ACC112 (cell line): ENCODE data around the gene BOK.
"Not testable (repeated sequence)": the region's sequence is repeated elsewhere in the genome, so short reads cannot be mapped to it uniquely, and the experiment has no call there.

ENCODE experiments used
- H2AFZ ChIP-seq: fragments of 200-600 bp; sonication (generic); one replicate; pipeline ENCODE4 v1.6.0; 2017; ENCODE audit warnings: antibody characterized with exemption, low read length; ENCODE audit not compliant: unreplicated experiment
- H3K27ac ChIP-seq: fragments of 200-600 bp; sonication (generic); 2 replicates; pipeline ENCODE4 v1.5.1; 2014; ENCODE audit warnings: low read depth, mild to moderate bottlenecking, antibody characterized with exemption, low read length, moderate library complexity
- H3K27me3 ChIP-seq: fragments of 200-600 bp; sonication (generic); 2 replicates; pipeline ENCODE4 v1.6.1; 2014; ENCODE audit warnings: mild to moderate bottlenecking, antibody characterized with exemption, low read length, moderate library complexity, mixed read lengths; ENCODE audit not compliant: insufficient read depth
- H3K36me3 ChIP-seq: fragments of 200-600 bp; sonication (generic); 2 replicates; pipeline ENCODE4 v1.6.1; 2016; ENCODE audit warnings: mild to moderate bottlenecking, antibody characterized with exemption, low read length, moderate library complexity, mixed read lengths; ENCODE audit not compliant: insufficient read depth
- H3K4me1 ChIP-seq: fragments of 200-600 bp; sonication (generic); one replicate; pipeline ENCODE4 v1.6.1; 2016; ENCODE audit warnings: low read length, mixed read lengths; ENCODE audit not compliant: insufficient read depth, unreplicated experiment, control insufficient read depth
- H3K4me3 ChIP-seq: fragments of 200-600 bp; sonication (generic); 2 replicates; pipeline ENCODE4 v1.5.1; 2014; ENCODE audit warnings: mild to moderate bottlenecking, low read depth, low read length
- H3K79me2 ChIP-seq: fragments of 200-600 bp; sonication (generic); one replicate; pipeline ENCODE4 v1.6.0; 2016; ENCODE audit warnings: low read length; ENCODE audit not compliant: control insufficient read depth, unreplicated experiment, insufficient read depth

Gene BOK

DNA sequence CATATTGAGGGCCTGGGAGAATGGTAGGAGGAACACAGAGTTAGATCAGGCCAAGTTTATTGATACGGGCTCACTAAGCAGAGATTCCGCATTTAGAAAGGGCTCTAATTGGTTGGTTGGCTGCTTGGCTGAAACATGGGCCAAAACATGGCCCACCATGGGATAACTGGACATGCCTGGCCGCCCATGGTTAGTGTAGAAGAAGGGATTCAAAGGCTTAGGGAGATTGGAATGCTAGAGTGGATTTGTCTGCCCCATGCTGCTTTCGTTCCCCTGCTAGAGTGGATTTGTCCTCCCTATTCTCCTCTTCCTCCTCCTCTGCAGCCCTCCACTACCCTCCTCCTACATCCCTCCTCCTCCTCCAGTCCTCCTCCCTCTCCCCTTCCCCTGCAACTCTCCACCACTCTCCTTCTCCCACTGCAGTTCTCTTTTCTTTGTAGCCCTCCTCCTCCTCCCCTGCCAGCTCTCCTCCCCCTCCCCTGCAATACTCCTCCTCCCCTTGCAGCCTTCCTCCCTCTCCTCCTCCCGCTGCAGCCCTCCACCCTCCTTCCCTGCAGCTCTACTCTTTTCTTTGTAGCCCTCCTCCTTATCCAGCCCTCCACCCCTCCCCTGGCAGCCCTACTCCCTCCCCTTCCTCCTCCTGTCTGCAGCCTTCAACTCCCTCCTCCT, 17.2 kb downstream of the BOK start:
- Histone ChIP-seq H3K79me2 (no peaks in the 10 kb centered on the region), H3K36me3 (peaks cover 13% of the 10 kb centered on the region), H3K27me3 (no peaks in the 10 kb centered on the region), H2AFZ (no peak overlapping the region), H3K4me1 (no peaks in the 10 kb centered on the region), H3K27ac (no peak overlapping the region), H3K4me3 (no peak overlapping the region)

DNA sequence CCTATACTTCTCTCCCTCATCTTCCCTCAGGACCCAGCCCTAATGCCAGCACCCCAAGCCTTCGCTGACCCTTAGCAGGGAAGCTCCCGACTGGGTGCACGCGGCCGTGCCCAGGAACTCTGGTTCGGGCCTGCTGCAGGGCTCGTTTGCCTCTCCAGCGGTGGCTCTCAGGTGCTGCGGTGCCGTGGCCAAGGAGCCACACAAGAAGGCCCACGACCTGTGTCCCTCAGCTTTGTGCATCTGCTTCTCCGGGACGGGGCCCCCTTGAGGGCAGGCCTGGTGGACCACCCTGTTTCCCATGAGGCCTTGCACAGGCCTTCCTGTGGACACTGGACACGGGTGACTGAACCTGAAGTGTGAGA, 17.7 kb downstream of the BOK start:
- Histone ChIP-seq H3K27ac (no peak overlapping the region), H2AFZ (no peak overlapping the region), H3K36me3 (peaks cover 13% of the 10 kb centered on the region), H3K79me2 (no peaks in the 10 kb centered on the region), H3K4me1 (no peaks in the 10 kb centered on the region), H3K4me3 (no peak overlapping the region), H3K27me3 (no peaks in the 10 kb centered on the region)

DNA sequence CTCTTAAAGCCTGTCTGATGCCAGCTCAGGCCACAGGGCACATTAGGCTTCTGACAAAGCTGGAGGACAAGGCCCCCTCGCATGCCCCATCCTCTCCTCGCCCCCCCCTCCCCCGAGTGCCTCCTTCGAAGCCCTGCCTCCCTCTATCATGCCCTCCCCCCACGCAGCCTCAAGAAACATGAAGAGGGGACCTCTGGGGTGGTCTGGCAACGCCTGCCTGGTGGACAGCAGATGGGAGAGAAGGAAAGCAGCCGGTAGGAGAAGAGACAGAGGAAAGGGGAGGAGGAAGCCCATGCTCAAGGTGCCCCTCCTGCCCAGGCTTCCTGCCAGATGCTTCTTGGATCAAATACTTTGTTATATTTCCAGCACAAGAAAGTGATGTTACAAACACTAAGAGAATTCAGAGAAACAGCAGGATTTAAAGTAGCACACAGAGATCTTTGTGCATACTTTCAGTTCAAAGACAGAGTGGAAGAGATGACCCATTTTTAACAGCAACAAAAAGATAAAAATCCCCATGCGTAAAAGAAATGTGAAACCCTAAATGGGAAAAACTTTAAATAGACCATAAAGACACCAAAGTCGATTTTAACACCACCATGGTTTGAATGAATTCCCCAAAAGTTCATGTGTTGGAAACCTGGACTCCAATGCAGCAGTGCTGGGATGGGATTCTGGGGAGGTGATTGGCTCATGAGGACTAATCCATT, 19.0 kb downstream of the BOK start:
- Histone ChIP-seq H3K79me2 (no peaks in the 10 kb centered on the region), H3K27ac (no peak overlapping the region), H3K36me3 (peaks cover 22% of the 10 kb centered on the region), H3K4me3 (no peak overlapping the region), H2AFZ (no peak overlapping the region), H3K27me3 (no peaks in the 10 kb centered on the region), H3K4me1 (no peaks in the 10 kb centered on the region)

DNA sequence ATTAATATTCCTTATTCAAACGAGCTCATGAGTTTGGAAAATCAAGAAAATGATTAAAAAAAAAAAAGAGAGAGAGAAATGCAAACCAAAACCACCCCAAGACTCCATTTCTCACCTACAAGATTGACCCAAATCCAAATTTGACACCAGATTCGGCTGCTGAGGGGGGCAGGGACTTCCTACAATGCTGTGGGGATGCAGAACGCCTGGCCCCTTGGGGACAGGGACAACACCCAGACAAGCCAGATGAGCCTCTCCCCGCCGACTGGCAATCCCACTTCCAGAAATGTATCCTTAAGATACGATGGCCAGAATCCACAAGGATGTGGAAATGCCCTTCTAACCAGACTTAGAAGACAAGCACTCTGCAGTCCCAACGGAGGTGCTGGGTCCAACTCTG, 20.7 kb downstream of the BOK start:
- Histone ChIP-seq H3K27ac (no peak overlapping the region), H3K36me3 (peaks cover 36% of the 10 kb centered on the region), H3K79me2 (no peaks in the 10 kb centered on the region), H3K4me3 (no peak overlapping the region), H3K4me1 (no peaks in the 10 kb centered on the region), H3K27me3 (no peaks in the 10 kb centered on the region), H2AFZ (no peak overlapping the region)

DNA sequence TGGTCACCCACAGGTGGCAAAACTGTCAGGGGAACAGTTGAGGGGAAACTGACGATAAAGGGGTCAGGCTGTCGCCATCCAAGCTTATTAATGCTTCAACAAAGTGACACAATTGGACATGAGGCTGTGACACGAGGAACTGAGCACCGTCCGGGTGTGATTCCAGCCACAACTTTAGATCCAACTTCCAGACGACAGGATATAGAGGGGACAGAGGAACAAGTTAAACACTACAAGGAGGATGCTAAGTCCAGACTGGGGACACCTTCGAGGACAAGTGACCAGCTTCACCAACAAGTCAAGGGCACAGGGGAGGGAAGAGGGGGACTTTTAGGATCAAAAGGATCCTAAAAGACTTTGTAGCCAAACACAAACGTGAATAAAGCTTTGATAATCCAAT, 23.8 kb downstream of the BOK start:
- Histone ChIP-seq H3K79me2 (peaks cover 1% of the 10 kb centered on the region), H3K27me3 (no peaks in the 10 kb centered on the region), H3K4me1 (no peaks in the 10 kb centered on the region), H3K4me3 (no peak overlapping the region), H3K27ac (no peak overlapping the region), H3K36me3 (peaks cover 61% of the 10 kb centered on the region), H2AFZ (no peak overlapping the region)

DNA sequence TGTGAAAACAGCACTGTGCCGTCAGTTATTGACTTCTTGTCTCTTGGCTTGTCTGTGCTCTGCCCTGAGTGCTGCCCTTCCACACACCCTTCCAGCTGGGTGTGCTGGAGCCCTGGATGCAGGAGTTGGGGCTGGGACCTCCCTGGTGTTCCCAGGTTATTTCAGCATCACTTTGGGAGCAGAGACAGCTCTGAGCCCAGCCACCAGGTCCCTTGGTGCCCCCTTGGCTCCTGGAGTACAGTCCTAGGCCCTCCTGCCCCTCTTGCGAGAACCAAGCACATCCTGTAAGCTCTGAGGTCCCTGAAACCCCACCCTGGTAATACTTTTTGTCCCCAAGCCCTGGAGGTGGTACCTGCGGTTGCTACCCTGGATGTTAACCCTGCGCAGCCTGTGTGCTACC, 24.3 kb downstream of the BOK start:
- Histone ChIP-seq H3K4me1 (no peaks in the 10 kb centered on the region), H3K36me3 (peaks cover 66% of the 10 kb centered on the region), H3K27me3 (no peaks in the 10 kb centered on the region), H3K4me3 (no peak overlapping the region), H3K79me2 (peaks cover 2% of the 10 kb centered on the region), H2AFZ (no peak overlapping the region), H3K27ac (no peak overlapping the region)

DNA sequence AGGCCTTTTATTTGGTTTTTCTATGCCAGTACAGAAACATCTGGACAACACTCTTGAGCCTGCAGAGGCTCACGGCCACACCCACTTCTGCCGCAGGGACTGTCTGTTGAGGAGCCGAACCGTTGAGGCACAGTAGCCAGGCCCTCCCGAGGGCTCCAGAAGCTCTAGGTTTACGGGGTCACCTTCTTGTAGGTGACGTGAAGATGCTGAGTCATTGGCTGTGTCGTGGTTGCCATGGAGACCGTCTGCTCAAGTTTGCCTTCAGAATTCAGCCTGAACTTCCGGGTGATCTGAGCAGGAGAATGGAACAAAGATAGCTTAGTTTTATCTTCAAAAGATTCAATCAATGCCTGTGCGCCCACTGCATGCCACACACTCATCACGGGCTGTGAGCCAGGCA, 25.9 kb downstream of the BOK start:
- Histone ChIP-seq H3K4me3 (no peak overlapping the region), H3K4me1 (no peaks in the 10 kb centered on the region), H3K36me3 (peaks cover 70% of the 10 kb centered on the region), H3K27me3 (no peaks in the 10 kb centered on the region), H3K79me2 (peaks cover 2% of the 10 kb centered on the region), H3K27ac (no peak overlapping the region), H2AFZ (no peak overlapping the region)

DNA sequence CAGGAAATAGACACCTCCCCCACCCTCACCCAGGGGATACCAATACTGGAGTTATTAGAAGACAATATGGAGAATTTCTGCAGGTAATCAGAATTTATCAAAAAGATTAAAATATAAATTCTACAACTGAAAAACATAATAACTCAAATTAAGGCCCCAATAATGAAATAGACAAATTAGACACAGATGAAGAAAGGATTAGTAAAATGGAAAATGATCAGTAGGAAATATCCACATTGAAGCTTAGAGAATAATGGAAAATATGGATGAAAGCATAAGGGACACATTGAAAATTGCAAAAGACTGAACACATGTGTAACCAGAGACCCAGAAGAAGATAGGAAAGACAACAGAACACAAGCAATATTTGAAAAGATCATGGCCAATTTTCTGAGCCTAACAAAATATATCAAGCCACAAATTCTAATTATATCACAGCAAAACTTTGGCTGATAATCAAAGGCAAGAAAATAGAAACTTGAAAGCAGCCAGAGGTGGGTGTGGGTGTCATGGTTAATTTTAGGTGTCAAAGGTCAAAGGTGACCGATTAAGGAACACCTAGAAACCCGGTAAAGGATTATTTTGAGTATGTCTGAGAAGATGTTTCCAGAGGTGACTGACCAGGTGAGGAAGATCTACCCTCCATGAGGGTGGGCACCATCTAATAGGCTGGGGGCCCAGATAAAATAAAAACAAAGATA, 28.2 kb downstream of the BOK start:
- H3K27ac ChIP-seq = no peak overlapping the region
- H3K4me1 ChIP-seq = no peaks in the 10 kb centered on the region
- peaks cover 69% of the 10 kb centered on the region for H3K36me3 ChIP-seq
- H3K79me2 ChIP-seq = peaks cover 2% of the 10 kb centered on the region
- H3K27me3 ChIP-seq = no peaks in the 10 kb centered on the region
- no peak overlapping the region for H3K4me3 ChIP-seq
- H2AFZ ChIP-seq = no peak overlapping the region

DNA sequence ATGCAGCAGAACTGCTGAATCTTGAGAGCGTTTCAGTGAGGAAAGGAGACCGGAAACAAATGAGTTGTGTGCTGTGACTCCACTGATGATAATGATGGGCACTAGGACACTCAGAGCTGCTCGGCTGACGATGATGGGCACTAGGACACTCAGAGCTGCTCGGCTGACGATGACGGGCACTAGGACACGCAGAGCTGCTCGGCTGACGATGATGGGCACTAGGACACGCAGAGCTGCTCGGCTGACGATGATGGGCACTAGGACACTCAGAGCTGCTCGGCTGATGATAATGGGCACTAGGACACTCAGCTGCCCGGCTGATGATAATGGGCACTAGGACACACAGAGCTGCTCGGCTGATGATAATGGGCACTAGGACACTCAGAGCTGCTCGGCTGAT, 31.3 kb downstream of the BOK start:
- not testable (repeated sequence) for H3K4me3 ChIP-seq

DNA sequence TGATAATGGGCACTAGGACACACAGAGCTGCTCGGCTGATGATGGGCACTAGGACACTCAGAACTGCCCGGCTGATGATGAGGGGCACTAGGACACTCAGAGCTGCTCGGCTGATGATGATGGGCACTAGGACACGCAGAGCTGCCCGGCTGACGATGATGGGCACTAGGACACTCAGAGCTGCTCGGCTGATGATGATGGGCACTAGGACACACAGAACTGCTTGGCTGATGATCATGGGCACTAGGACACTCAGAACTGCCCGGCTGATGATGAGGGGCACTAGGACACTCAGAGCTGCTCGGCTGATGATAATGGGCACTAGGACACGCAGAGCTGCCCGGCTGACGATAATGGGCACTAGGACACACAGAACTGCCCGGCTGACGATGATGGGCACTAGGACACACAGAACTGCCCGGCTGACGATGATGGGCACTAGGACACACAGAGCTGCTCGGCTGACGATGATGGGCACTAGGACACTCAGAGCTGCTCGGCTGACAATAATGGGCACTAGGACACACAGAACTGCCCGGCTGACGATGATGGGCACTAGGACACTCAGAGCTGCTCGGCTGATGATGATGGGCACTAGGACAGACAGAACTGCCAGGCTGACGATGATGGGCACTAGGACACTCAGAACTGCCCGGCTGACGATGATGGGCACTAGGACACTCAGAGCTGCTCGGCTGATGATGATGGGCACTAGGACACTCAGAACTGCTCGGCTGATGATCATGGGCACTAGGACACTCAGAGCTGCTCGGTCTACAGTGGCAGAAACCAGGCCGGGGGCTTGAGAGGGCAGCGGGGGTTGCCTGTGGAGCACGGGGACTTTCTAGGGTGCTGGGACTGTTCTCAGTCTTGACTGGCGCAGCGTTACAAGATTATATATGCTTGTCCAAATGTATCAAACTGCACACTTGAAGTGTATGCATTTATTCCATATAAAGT, 32.2 kb downstream of the BOK start:
- H3K79me2 ChIP-seq, H3K27me3 ChIP-seq, H2AFZ ChIP-seq, H3K4me1 ChIP-seq, H3K4me3 ChIP-seq, H3K27ac ChIP-seq: not testable (repeated sequence)
- peaks cover 34% of the 10 kb centered on the region for H3K36me3 ChIP-seq

More for the DNA sequence above, 31.3 kb downstream of the BOK start:
- H3K4me1 ChIP-seq, H3K27ac ChIP-seq, H3K79me2 ChIP-seq, H2AFZ ChIP-seq, H3K27me3 ChIP-seq: not testable (repeated sequence)
- H3K36me3 ChIP-seq = peaks cover 42% of the 10 kb centered on the region
